SKM-1 (cell line): ENCODE data around the gene UBXN7.
"Not testable (repeated sequence)": the region's sequence is repeated elsewhere in the genome, so short reads cannot be mapped to it uniquely, and the experiment has no call there.

Source experiments
- DNase-seq: peaks from one replicate; lab custom pipeline; 2025; ENCODE audit not compliant: unreplicated experiment; lab: John Stamatoyannopoulos, UW

Gene UBXN7

GRCh38 chr3:196357905-196358304, 74.3 kb downstream of the UBXN7 start:
- DNase-seq = no peak

DNA sequence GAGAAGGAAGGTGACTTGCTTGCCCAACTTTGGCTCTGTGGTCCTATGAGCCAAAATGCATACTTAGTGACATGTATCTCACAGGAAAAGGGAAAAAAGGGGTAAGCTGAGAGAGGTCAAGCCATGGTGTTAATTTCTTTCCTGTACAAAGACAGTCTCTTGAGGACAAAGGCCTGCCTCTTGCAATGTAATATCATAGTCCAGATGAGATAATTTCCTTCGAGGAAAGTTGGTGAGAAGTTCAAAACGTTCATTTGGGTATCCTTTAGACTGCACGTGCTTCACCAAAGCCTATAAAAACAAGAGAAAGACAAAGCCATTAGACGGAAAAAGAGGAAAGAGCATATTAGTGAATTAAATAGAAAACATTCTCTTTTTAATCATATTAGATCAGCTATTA, 75.7 kb downstream of the UBXN7 start:
- DNase-seq = no peak

- no peak for DNase-seq
Observed at GRCh38 chr3:196355668-196356067, 76.6 kb downstream of the UBXN7 start.

GRCh38 chr3:196354132-196354531, 78.1 kb downstream of the UBXN7 start:
- no peak for DNase-seq

GRCh38 chr3:196351541-196351940, 80.7 kb downstream of the UBXN7 start:
- no peak for DNase-seq

- no peak for DNase-seq
Observed at GRCh38 chr3:196350067-196350466, 82.2 kb downstream of the UBXN7 start.

DNA sequence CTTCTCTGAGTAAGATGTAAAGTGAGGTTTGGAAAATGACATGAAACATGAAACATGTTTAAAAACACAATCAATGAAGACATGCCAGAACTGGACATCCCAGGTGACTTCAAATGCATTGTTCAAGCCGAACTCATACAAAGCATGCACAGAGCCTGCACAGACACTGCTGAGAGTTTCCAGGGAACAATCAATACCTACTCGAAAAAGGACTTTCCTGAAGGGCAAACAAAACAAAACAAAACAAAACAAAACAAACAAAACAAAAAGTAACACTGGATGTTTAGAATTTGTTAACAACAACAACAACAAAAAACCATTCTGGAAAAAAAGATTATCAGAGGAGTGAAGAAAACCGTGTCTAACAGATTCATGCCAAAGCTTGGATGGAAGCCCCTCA, 83.5 kb downstream of the UBXN7 start:
- no peak for DNase-seq

GRCh38 chr3:196344663-196345062, 87.6 kb downstream of the UBXN7 start:
- DNase-seq = peak; percentile 47

GRCh38 chr3:196343917-196344316, 88.3 kb downstream of the UBXN7 start:
- not testable (repeated sequence) for DNase-seq

GRCh38 chr3:196341137-196341536, 91.1 kb downstream of the UBXN7 start:
- peak; percentile 37 for DNase-seq

- DNase-seq = no peak
Observed at GRCh38 chr3:196340466-196340865, 91.8 kb downstream of the UBXN7 start.

GRCh38 chr3:196339493-196340254, 92.6 kb downstream of the UBXN7 start:
- DNase-seq = no peak

GRCh38 chr3:196339044-196339443, 93.2 kb downstream of the UBXN7 start:
- no peak for DNase-seq

- DNase-seq = no peak
Observed at GRCh38 chr3:196336319-196337145, 95.7 kb downstream of the UBXN7 start.

DNA sequence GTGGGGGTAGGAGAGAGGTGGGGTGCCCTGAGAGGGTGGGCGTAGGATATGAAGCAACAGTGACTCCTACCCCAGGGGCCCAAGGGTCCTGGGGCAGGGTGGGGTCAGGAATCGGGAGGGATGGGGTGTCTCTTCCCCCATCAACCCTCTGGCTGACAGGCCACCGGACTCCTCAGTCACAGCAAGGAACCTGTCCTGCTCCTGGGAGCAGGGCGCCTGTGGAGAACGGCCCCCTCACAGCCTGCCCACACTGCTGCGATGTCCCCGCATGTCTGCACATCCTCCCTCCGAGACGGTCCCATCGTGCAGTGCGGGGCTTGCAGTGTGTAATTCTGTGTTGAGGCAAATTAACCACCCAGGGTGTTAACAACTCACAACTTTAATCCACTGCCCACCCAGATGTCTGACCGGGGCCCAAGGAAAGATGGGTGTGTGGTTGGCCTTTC, 96.7 kb downstream of the UBXN7 start:
- no peak for DNase-seq

DNA sequence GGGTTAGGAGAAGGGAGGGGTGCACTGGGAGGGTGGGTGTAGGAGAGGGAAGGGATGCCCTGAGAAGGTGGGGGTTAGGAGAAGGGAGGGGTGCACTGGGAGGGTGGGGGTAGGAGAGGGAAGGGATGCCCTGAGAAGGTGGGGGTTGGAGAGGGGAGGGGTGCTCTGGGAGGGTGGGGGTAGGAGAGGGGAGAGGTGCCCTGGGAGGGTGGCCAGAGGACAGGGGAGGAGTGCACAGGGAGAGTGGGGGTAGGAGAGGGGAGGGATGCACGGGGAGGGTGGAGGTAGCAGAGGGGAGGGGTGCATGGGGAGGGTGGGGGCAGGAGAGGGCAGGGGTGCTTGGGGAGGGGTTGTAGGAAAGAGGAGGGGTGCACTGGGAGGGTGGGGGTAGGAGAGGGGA, 97.2 kb downstream of the UBXN7 start:
- no peak for DNase-seq

GRCh38 chr3:196332168-196332567, 100.1 kb downstream of the UBXN7 start:
- no peak for DNase-seq

- DNase-seq = no peak
Observed at GRCh38 chr3:196327405-196327804, 104.8 kb downstream of the UBXN7 start.

DNA sequence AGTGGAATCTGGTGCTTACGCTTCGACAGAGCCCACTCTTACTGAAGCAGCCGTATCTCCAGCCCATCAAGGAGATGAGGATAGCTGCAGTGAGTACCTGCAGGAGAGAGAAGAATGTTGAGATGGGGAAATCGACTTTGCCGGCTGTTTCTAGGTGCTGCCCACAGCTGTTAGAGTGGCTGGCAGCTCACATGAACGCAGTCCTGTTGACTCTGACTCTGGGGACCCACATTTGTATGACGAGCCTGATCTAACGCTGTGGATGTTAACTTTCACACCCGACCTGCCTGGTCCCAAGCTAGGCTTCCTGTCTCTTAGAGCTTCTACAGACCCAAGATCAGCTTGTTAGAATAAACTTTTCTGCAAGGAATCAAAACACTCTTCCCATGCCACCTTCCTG, 105.3 kb downstream of the UBXN7 start:
- no peak for DNase-seq

- no peak for DNase-seq
Observed at GRCh38 chr3:196323691-196324090, 108.5 kb downstream of the UBXN7 start.

DNA sequence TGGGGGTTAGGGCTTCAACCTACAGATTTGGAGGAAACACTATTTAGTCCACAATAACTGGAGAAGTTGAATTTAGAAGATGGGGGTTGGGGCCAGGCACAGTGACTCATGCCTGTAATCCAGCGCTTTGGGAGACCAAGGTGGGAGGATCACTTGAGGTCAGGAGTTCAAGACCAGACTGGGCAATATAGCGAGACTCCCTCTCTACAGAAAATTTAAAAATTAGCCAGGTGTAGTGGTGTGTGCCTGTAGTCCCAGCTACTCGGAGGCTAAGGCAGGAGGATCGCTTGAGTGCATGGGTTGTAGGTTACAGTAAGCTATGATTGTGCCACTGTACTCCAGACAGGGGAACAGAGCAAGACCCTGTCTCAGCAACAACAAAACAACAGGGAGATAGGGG, 109.2 kb downstream of the UBXN7 start:
- DNase-seq = no peak

DNA sequence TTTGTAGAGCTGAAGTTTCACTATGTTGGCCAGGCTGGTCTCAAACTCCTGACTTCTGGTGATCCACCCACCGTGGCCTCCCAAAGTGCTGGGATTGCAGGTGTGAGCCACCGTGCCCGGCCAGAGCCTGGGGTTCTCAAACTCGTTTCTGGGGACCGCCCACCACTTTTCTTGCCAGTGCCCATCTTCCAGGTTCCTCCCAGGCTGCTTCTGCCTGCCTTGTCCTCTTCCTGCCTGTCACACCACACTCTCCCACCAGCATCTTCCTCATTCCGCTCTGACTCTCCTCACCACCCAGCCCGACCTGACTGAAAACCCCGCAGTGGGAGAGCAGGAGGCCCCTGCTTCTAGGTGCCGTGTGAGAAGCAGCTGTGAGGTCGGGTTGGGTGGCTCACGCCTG, 111.1 kb downstream of the UBXN7 start:
- DNase-seq = peak; percentile 69
